AG04449 (cell line): ENCODE results near the gene RSPH9.
A peak's percentile ranks its signal among the peaks of the same experiment; 100 is the strongest.
"Not testable (repeated sequence)": the region's sequence is repeated elsewhere in the genome, so short reads cannot be mapped to it uniquely, and the experiment has no call there.

ENCODE experiments used
- CTCF ChIA-PET: fragments of 350-600 bp; formaldehyde crosslinking; extraction: SDS; loops from one replicate; lab custom pipeline; 2021; ENCODE audit warnings: antibody characterized with exemption; lab: Yijun Ruan, JAX
- POLR2A ChIA-PET: fragments of 400-600, 350-600 bp; formaldehyde crosslinking; extraction: SDS; loops from one replicate; lab custom pipeline; 2020; ENCODE audit warnings: antibody characterized with exemption, inconsistent platforms; lab: Yijun Ruan, JAX
- DNase-seq: peaks from one replicate; pipeline ENCODE4 v3.0.0-alpha.2; 2010; ENCODE audit warnings: low read depth, low spot score
- H3K4me3 ChIP-seq: 2 replicates; pipeline ENCODE4 v1.5.1; 2011; ENCODE audit warnings: low read depth, mild to moderate bottlenecking, control low read depth, low read length
- CTCF ChIP-seq: IDR thresholded peaks from one replicate; pipeline ENCODE4 v1.5.1; 2011; ENCODE audit warnings: mild to moderate bottlenecking, moderate library complexity, low read length, control low read depth, inconsistent platforms; ENCODE audit not compliant: insufficient read depth; ENCODE audit errors: missing control alignments

RSPH9 gene

GRCh38 chr6:43658161-43658560 is 13.3 kb downstream of the RSPH9 start:
- ChIA-PET CTCF (interaction anchor here (3.4 kb wide), 1 partner anchor 9 kb away, joined by 35 read pairs; no protein-coding TSS in a partner anchor), POLR2A (no interaction called here)
- DNase-seq = no peak
- TF ChIP-seq CTCF = no peak
- H3K4me3 ChIP-seq = no peak overlapping the region

GRCh38 chr6:43662948-43663347 is 18.1 kb downstream of the RSPH9 start:
- POLR2A ChIA-PET, DNase-seq, H3K4me3 ChIP-seq: not testable (repeated sequence)
- CTCF ChIA-PET = interaction anchor here (0.6 to 1.9 kb wide), 5 partner anchors 9 to 416 kb away, joined by 3 to 6 read pairs (median 3); no protein-coding TSS in a partner anchor

GRCh38 chr6:43665376-43665775 is 20.5 kb downstream of the RSPH9 start:
- no peak for TF ChIP-seq CTCF
- POLR2A ChIA-PET = interaction anchor here (1.4 to 2.7 kb wide), 2 partner anchors 36 to 105 kb away, joined by 4 to 9 read pairs; partner anchors contain the start of gene VEGFA
- DNase-seq = no peak
- CTCF ChIA-PET = interaction anchor here (0.8 to 15.5 kb wide), 14 partner anchors 9 to 415 kb away, joined by 3 to 324 read pairs (median 22); partner anchors contain the start of genes MAD2L1BP, MRPS18A and RSPH9
- H3K4me3 ChIP-seq = no peak overlapping the region

- no peak for DNase-seq
- H3K4me3 ChIP-seq = no peak overlapping the region
- CTCF ChIA-PET = interaction anchor here (0.6 to 15.5 kb wide), 32 partner anchors 8 to 447 kb away, joined by 3 to 324 read pairs (median 6); partner anchors contain the start of genes MAD2L1BP, MRPS18A and RSPH9
- POLR2A ChIA-PET = interaction anchor here (0.5 to 2.7 kb wide), 4 partner anchors 37 to 463 kb away, joined by 3 to 9 read pairs (median 4); partner anchors contain the start of gene VEGFA
- TF ChIP-seq CTCF = no peak
These were observed 21.5 kb downstream of the RSPH9 start for GRCh38 chr6:43666196-43666920.

GRCh38 chr6:43667245-43668150 is 22.7 kb downstream of the RSPH9 start:
- peak; percentile 99 for TF ChIP-seq CTCF
- CTCF ChIA-PET = interaction anchor here (0.6 to 15.5 kb wide), 45 partner anchors 10 to 526 kb away, joined by 3 to 324 read pairs (median 5); partner anchors contain the start of genes MRPS18A and RSPH9
- POLR2A ChIA-PET = interaction anchor here (0.8 to 2.7 kb wide), 3 partner anchors 103 to 462 kb away, joined by 3 to 9 read pairs (median 3); partner anchors contain the start of gene VEGFA
- no peak for DNase-seq
- peak overlapping the region; percentile 36 for H3K4me3 ChIP-seq
